ENCODE measurements around the gene PTPRO.

- TF ChIP-seq CTCF (IDR thresholded peaks at IDR 0.05) = no peak
- no peak for TF ChIP-seq POLR2AphosphoS5 (IDR thresholded peaks at IDR 0.05)
- no peak for TF ChIP-seq EP300 (IDR thresholded peaks at IDR 0.05)
These were observed 84.7 kb downstream of the PTPRO start for GRCh38 chr12:15407025-15407424.

All from esophagus muscularis mucosa (tissue), 4 donors.